GM06990 (cell line): Measurements from ENCODE around the gene CRIM1.

Experiments used
- DNase-seq: peaks from one replicate; pipeline ENCODE4 v3.0.0-alpha.2; 2011; ENCODE audit not compliant: insufficient read length; ENCODE audit errors: extremely low read depth
- H3K27me3 ChIP-seq: replicated peaks from 2 replicates; pipeline ENCODE4 v1.6.0; 2011; ENCODE audit warnings: low read length; ENCODE audit not compliant: control insufficient read depth, insufficient read depth
- H3K36me3 ChIP-seq: 2 replicates; pipeline ENCODE4 v1.5.1; 2011; ENCODE audit warnings: low read length; ENCODE audit not compliant: control insufficient read depth, insufficient read depth
- H3K4me3 ChIP-seq: replicated peaks from 2 replicates; pipeline ENCODE4 v1.5.1; 2011; ENCODE audit warnings: low read depth, mild to moderate bottlenecking, control low read depth, low read length
- TF ChIP-seq, protein P1 (sequence below): IDR thresholded peaks from 2 replicates; pipeline ENCODE4 v1.5.1; 2011; ENCODE audit warnings: low read length, control low read depth, mild to moderate bottlenecking, inconsistent platforms; ENCODE audit not compliant: insufficient read depth, poor library complexity, severe bottlenecking

CRIM1 gene

DNA sequence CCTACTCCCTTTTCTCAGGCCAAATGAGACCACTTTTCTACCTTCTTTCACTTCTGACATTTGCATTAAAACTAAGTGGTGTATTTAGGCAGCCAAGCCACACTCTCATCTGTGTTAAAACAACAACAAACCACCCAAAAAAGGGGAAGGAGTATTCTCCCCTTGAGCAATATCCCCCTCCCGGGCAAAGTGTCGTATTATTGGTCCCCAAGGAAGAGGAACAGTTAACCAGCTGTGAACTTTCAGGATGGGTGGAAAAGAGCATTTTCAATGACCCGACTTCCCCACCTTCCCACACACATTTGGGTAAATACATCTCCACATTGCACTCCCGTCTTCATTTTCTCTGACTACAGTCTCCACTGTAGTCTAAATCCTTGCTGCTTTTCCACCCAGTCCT is 198.1 kb downstream of the CRIM1 start:
- no peak for DNase-seq
- Histone ChIP-seq H3K4me3 (no peak overlapping the region), H3K36me3 (peaks cover 1% of the 10 kb centered on the region; the same call in 1 of the 2 replicates), H3K27me3 (no peaks in the 10 kb centered on the region)
- TF ChIP-seq, protein P1, sequence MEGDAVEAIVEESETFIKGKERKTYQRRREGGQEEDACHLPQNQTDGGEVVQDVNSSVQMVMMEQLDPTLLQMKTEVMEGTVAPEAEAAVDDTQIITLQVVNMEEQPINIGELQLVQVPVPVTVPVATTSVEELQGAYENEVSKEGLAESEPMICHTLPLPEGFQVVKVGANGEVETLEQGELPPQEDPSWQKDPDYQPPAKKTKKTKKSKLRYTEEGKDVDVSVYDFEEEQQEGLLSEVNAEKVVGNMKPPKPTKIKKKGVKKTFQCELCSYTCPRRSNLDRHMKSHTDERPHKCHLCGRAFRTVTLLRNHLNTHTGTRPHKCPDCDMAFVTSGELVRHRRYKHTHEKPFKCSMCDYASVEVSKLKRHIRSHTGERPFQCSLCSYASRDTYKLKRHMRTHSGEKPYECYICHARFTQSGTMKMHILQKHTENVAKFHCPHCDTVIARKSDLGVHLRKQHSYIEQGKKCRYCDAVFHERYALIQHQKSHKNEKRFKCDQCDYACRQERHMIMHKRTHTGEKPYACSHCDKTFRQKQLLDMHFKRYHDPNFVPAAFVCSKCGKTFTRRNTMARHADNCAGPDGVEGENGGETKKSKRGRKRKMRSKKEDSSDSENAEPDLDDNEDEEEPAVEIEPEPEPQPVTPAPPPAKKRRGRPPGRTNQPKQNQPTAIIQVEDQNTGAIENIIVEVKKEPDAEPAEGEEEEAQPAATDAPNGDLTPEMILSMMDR, result no peak

DNA sequence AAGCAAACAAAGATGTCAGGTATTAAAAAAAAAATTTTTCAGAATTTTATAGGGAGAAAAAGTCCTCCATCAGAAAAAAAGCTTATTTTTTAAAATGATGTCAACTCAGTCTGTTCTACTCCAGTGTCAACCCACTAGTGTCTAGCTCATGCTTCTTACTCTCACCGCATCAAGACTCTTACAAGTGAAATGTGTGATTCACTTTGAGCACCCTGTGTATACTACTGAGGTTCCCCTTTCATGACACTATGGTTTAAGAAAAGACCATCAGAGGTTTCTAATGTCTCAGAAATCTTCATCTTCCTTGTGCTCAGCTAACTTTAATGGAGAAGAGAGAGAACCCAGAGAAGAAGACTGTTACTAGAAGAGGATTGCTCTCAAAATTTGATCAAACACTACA is 199.0 kb downstream of the CRIM1 start:
- no peak overlapping the region for H3K4me3 ChIP-seq
- H3K27me3 ChIP-seq, result no peaks in the 10 kb centered on the region
- TF ChIP-seq, protein P1, result no peak
- no peak for DNase-seq
- peaks cover 1% of the 10 kb centered on the region; the same call in 1 of the 2 replicates for H3K36me3 ChIP-seq

DNA sequence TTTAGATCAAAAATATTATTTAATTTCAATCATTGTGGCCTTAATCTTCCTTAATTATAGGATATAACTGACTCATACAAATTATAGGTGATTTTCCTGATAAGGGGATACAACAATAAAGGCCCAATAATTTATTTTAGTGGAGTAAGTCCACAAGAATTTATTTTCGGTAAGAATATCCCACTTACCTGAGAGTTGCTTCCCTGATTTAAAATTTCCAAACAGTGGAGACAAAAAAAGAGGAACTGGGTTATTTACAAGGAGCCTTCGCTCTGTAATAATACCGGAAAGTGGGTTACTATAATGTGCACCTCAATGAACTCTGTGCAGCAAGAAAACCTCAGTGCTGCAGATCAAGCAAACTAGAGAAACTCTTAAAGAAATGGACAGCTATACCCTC is 200.2 kb downstream of the CRIM1 start:
- Histone ChIP-seq H3K36me3 (peaks cover 1% of the 10 kb centered on the region), H3K4me3 (no peak overlapping the region), H3K27me3 (no peaks in the 10 kb centered on the region)
- TF ChIP-seq, protein P1, result no peak
- DNase-seq, result no peak

DNA sequence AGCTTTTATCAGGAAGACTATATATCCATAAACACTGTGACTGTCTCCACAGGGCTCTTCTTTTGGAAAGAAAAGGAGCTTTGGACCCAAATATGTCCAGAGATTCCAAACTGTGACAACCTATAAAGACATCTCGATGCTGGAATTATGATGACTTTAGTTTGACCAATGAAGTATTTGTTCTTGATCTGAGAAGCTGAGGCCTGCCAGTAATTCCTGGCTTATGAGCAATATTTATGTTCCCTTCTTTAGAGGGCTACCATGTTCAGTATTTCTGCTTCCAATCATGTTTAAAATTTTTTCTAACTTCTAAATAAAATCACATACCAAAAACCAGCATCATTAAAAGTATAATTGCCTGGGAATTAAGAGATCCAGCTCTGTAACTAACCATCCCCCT is 201.3 kb downstream of the CRIM1 start:
- H3K36me3 ChIP-seq, result peaks cover 1% of the 10 kb centered on the region
- no peak for DNase-seq
- TF ChIP-seq, protein P1, result no peak

DNA sequence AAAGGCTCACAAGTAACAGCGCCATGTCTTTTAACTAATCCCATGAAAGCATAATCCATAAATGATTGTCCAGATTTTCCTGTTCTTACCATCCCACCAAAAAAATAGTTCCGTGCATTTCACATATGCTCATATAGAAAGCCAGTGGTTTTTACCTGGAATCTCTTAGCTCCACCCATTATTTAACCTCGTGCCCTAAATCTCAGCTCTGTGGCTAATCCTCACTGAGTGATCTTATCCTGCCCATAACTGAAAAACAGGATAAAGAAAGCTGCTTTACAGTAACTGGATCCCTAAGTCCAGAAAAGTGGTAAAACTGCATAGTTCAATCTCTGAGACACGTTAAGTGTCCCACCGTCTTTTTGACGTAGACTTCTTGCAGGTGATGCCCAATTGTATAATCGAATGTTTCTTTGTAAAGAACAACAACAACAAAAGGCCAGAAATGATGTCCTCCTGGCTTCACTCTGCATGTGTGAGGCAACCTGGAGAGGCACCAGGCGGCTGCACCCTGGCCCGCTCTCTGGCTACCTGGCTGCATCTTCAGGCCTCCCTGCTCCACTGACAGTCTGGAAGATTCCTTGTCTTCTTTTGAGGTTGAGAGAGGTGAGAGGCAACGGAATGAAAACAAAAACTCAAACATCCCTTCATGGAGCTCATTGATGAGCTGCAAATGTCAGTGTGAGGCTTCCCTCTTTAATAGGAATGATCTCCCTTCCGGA is 203.8 kb downstream of the CRIM1 start:
- Histone ChIP-seq H3K4me3 (no peak overlapping the region), H3K36me3 (peaks cover 1% of the 10 kb centered on the region), H3K27me3 (no peaks in the 10 kb centered on the region)
- no peak for DNase-seq
- TF ChIP-seq, protein P1, result no peak

More for the DNA sequence above, 201.3 kb downstream of the CRIM1 start:
- Histone ChIP-seq H3K27me3 (no peaks in the 10 kb centered on the region), H3K4me3 (no peak overlapping the region)

DNA sequence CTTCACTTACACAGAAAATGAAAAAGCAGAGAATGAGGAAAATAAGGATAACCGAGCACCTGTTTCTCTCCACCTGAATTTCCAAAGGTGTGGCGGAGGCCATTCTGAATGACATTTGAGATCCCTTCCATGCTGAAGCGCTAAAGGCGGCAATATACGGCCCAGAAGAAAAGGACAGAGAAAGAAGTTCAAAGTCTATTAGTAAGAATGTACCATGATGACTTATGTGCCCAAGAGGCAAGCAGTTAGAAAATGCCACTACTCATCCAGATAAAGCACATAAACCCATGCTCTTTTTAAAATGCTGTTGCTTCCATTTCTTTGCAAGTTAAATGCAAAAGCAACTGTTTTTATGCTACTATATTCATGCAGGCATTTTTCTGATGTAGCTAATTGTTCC is 205.1 kb downstream of the CRIM1 start:
- Histone ChIP-seq H3K4me3 (no peak overlapping the region), H3K27me3 (no peaks in the 10 kb centered on the region), H3K36me3 (peaks cover under 1% of the 10 kb centered on the region)
- TF ChIP-seq, protein P1, result no peak
- DNase-seq, result no peak
